Superior temporal gyrus (tissue), 1 donor: ENCODE results near the gene HYDIN.

Source experiments
- DNase-seq: peaks from one replicate; pipeline ENCODE4 v3.0.0-alpha.2; 2016; ENCODE audit errors: extremely low spot score

The HYDIN gene

GRCh38 chr16:70766176-70766575 is 464.3 kb downstream of the HYDIN start:
- no peak for DNase-seq

- no peak for DNase-seq
These were observed 465.0 kb downstream of the HYDIN start for GRCh38 chr16:70765491-70765890.

- no peak for DNase-seq
These were observed 465.9 kb downstream of the HYDIN start for GRCh38 chr16:70764632-70765031.

- DNase-seq, result no peak
These were observed 470.3 kb downstream of the HYDIN start for GRCh38 chr16:70760221-70760620.

GRCh38 chr16:70759666-70760065 is 470.9 kb downstream of the HYDIN start:
- no peak for DNase-seq

- DNase-seq, result no peak
These were observed 471.7 kb downstream of the HYDIN start for GRCh38 chr16:70758786-70759185.
